Tibial artery (tissue), 4 donors: ENCODE measurements around the gene WIZ.

Experiments
- DNase-seq, 2 donors: peaks; one replicate each; pipeline ENCODE4 v3.0.0-alpha.2; 2019
- H3K27ac ChIP-seq, 2 donors: fragments of 200-600 bp; sonication (generic) in 1 of 2; 1 replicate in 1 of 2; 2 replicates in 1 of 2; pipeline ENCODE4 v1.5.1; 2018 to 2019; ENCODE audit warnings: mild to moderate bottlenecking in 1 of 2
- H3K27me3 ChIP-seq, 2 donors: fragments of 200-600 bp; sonication (generic) in 1 of 2; one replicate each; pipeline versions ENCODE4 v1.5.1 to v1.6.0; 2016 to 2019
- H3K36me3 ChIP-seq, 3 donors: fragments of 200-600 bp; sonication (generic) in 2 of 3; one replicate each; pipeline ENCODE4 v1.5.1; 2016 to 2019; ENCODE audit warnings: mild to moderate bottlenecking in 2 of 3
- H3K4me1 ChIP-seq, 4 donors: fragments of 200-600 bp; sonication (generic) in 2 of 4; 1 replicate in 3 of 4; 2 replicates in 1 of 4; pipeline ENCODE4 v1.5.1; 2016 to 2019
- H3K4me3 ChIP-seq, 2 donors: fragments of 200-600 bp; sonication (generic) in 1 of 2; 1 replicate in 1 of 2; 2 replicates in 1 of 2; pipeline ENCODE4 v1.5.1; 2018 to 2019; ENCODE audit warnings: mild to moderate bottlenecking in 2 of 2
- H3K9me3 ChIP-seq, 3 donors: fragments of 200-600 bp; sonication (generic) in 1 of 3; one replicate each; pipeline ENCODE4 v1.5.1; 2016 to 2019
- CTCF ChIP-seq, 2 experiments: fragments of 200-600 bp in 1 of 2; fragments of 450-650 bp in 1 of 2; IDR thresholded peaks; one replicate each; pipeline ENCODE4 v1.5.1; 2017 to 2019; ENCODE audit warnings: antibody characterized with exemption in 2 of 2, mild to moderate bottlenecking in 1 of 2, moderate library complexity in 1 of 2
- intact Hi-C: fragments of 100-400 bp; cut with DNase I; formaldehyde crosslinking; loops from one replicate; pipeline ENCODE4 v1.15.0; 2023; ENCODE audit warnings: low total_unique reads

Gene WIZ

DNA sequence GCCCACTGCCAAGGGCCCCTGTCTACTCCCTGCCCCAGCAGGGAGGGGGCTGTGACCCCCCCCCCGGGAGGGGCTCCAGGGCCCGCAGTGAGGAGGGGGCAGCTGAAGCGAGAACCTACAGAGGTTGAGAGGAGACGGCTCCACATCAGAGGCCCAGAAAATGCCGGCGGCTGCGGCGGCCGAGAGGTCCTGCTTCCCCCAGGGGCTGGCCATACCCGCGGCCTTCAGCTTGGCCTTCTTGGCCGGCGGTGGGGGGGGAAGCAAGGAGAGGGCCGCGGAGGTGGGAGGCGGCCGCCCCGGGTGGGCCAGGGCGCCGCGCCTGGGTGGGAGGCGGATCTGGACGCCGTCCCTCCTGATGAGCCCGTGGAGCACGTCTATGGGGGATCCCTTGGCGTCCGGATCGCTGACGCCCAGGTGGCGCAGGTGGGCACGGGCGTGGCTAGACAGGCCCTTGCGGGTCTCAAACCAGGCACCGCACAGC lies 21.7 kb downstream of the WIZ start:
- TF ChIP-seq CTCF (IDR thresholded peaks at IDR 0.05), result no peak
- intact Hi-C loops, result no loop called here
- no peak for DNase-seq
- Histone ChIP-seq H3K4me3 (no peak overlapping the region), H3K27me3 (no peaks in the 10 kb centered on the region), H3K27ac (no peak overlapping the region), H3K9me3 (no peaks in the 10 kb centered on the region), H3K4me1 (peaks cover 0 to 39% (median 24%) of the 10 kb centered on the region in 4 donors), H3K36me3 (peaks cover 39 to 68% (median 53%) of the 10 kb centered on the region in 3 donors)

GRCh38 chr19:15427350-15427700 lies 22.4 kb downstream of the WIZ start:
- H3K36me3 ChIP-seq, result peaks cover 46 to 75% (median 60%) of the 10 kb centered on the region in 3 donors
- no peak for TF ChIP-seq CTCF (IDR thresholded peaks at IDR 0.05)
- H3K9me3 ChIP-seq, result no peaks in the 10 kb centered on the region
- no peak overlapping the region for H3K4me3 ChIP-seq
- H3K4me1 ChIP-seq, result peaks cover 0 to 36% (median 24%) of the 10 kb centered on the region in 4 donors
- intact Hi-C loops, result no loop called here
- no peak for DNase-seq
- no peaks in the 10 kb centered on the region for H3K27me3 ChIP-seq
- H3K27ac ChIP-seq, result no peak overlapping the region

DNA sequence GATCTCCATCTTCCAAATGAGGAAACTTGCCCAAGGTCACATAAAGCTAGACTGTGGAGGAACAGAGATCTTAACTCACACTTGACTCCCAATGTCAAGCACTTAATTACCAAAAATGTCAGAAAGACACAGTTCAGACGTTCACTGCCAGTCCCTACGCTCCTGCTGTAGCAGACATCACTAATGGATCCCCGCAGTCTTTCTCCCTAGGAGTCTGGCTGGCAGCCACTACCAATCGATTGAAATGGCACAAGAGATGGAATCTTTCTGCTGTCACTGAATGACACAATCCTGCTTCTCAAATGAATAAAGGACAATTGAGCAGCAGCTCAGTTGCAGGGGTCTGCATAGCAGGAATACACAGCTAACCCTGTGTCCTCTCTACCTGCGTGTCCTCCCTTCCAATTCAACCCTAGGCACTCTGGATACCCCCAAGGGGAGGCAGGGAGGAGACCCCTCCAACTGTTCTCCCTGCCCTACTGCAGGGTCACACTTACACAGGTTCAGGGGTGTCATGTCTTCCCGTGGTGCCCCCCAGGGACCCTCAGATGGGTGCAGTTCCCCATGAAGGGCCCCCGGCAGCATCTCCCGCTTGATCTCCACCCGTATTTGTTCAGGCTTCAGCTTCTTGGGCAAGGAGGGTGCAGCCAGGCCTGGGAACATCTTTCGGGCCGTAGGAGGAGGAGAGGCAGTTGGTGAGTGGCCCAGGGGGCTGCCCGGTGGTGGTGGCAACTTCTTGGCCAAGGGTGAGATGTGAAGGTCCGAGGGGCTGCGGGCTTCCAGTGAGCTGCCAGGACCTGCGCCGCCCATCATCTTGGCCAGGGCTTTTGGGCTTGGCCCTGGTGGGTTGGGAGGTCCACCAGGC lies 23.0 kb downstream of the WIZ start:
- peaks cover 46 to 78% (median 62%) of the 10 kb centered on the region in 3 donors for H3K36me3 ChIP-seq
- H3K4me3 ChIP-seq, result no peak overlapping the region
- no peaks in the 10 kb centered on the region for H3K9me3 ChIP-seq
- H3K27ac ChIP-seq, result no peak overlapping the region
- no peaks in the 10 kb centered on the region for H3K27me3 ChIP-seq
- intact Hi-C loops, result no loop called here
- TF ChIP-seq CTCF (IDR thresholded peaks at IDR 0.05), result no peak
- H3K4me1 ChIP-seq, result peaks cover 0 to 33% (median 22%) of the 10 kb centered on the region in 4 donors
- no peak for DNase-seq

- Histone ChIP-seq H3K4me1 (peaks cover 0 to 21% (median 9%) of the 10 kb centered on the region in 4 donors), H3K27ac (no peak overlapping the region), H3K9me3 (no peaks in the 10 kb centered on the region), H3K36me3 (peaks cover 46 to 78% (median 62%) of the 10 kb centered on the region in 3 donors), H3K4me3 (no peak overlapping the region), H3K27me3 (no peaks in the 10 kb centered on the region)
- DNase-seq, result no peak
- intact Hi-C loops, result no loop called here
- TF ChIP-seq CTCF (IDR thresholded peaks at IDR 0.05), result no peak
Observed at GRCh38 chr19:15425321-15425950, 24.3 kb downstream of the WIZ start.

- Histone ChIP-seq H3K4me1 (peaks cover 0 to 19% (median 4%) of the 10 kb centered on the region in 4 donors), H3K27me3 (no peaks in the 10 kb centered on the region), H3K4me3 (no peak overlapping the region), H3K9me3 (no peaks in the 10 kb centered on the region), H3K27ac (no peak overlapping the region), H3K36me3 (peaks cover 46 to 76% (median 62%) of the 10 kb centered on the region in 3 donors)
- DNase-seq, result no peak
- intact Hi-C loops, result no loop called here
- no peak for TF ChIP-seq CTCF (IDR thresholded peaks at IDR 0.05)
Observed at GRCh38 chr19:15424692-15425272, 25.0 kb downstream of the WIZ start.
